NCI-H146 treated with DMSO at 0.1 percent for 48 hours (cell line): Measurements from ENCODE around the gene ADARB2.
"Not testable (repeated sequence)": the region's sequence is repeated elsewhere in the genome, so short reads cannot be mapped to it uniquely, and the experiment has no call there.

Source experiments
- DNase-seq: peaks from one replicate; lab custom pipeline; 2025; ENCODE audit not compliant: unreplicated experiment; lab: John Stamatoyannopoulos, UW

ADARB2 gene

DNA sequence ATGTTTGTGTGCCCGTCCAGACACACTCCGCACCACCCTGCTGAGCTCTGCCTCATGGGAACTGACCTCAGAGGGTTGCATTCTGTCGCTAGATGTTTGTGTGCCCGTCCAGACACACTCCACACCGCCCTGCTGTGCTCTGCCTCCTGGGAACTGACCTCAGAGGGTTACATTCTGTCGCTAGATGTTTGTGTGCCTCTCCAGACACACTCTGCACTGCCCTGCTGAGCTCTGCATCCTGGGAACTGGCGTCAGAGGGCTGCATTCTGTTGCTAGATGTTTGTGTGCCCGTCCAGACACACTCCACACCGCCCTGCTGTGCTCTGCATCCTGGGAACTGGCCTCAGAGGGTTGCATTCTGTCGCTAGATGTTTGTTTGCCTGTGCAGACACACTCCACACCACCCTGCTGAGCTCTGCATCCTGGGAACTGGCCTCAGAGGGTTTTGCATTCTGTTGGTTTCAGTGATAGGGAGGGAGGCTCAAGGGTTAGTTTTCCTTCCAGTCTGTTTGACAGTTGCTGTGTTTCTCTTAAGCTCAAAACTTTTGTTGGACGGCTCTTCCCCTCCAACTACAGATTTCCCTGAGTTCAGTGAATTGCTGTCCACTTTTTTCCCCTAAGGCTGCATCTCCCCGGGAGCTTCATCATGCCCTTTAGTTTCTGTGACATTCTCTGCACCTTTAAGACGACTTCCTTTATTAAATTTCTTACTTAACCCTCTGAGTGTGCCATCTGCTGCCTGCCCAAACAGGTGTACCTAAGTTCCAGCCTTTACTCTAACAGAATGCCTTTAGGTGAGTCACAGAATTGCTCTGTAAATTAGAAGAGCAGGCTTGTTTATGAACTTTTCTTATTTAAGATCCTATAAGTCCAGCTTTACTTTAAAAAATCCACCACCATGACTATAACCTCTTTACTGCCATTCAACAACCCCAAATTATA, 119.7 kb downstream of the ADARB2 start:
- not testable (repeated sequence) for DNase-seq

DNA sequence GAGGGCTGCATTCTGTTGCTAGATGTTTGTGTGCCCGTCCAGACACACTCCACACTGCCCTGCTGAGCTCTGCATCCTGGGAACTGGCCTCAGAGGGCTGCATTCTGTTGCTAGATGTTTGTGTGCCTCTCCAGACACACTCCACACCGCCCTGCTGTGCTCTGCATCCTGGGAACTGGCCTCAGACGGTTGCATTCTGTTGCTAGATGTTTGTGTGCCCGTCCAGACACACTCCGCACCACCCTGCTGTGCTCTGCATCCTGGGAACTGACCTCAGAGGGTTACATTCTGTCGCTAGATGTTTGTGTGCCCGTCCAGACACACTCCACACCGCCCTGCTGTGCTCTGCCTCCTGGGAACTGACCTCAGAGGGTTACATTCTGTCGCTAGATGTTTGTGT, 120.6 kb downstream of the ADARB2 start:
- not testable (repeated sequence) for DNase-seq

DNA sequence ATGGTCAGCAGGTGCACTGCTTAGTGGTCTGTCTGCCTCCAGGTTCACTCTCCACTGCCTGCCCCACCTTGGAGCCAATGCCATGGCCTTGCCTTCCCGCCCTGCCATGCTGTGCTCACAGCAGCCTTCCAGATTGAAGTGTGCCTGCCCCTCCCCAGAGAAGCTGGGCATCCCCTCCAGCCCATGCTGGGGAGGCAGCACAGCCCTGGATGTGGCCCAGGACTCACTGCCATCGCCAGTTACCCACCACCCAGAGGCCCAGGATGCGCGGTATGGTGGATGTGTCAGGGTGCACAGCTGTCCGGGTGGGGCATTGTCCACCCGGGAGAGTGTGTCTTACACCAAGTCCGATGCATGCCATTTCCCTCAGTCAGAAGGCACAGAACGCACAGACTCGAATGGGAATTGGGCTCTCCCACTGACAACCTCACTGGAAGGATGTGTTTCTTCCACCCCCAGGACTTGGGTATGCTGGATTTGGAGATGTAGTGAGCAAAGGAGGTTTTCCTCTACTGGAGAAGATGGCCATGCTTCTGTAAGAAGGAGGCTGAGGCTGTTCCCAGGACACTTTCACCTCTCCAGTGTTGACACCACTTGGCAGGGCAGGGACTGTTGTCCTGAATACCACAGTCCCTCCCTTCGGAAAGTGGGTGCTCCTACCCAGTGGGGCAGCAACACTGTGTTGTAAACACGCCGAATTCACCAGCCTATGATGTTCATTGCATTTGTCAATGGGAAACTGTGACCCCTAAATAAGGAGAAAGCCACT, 122.0 kb downstream of the ADARB2 start:
- DNase-seq = no peak

DNA sequence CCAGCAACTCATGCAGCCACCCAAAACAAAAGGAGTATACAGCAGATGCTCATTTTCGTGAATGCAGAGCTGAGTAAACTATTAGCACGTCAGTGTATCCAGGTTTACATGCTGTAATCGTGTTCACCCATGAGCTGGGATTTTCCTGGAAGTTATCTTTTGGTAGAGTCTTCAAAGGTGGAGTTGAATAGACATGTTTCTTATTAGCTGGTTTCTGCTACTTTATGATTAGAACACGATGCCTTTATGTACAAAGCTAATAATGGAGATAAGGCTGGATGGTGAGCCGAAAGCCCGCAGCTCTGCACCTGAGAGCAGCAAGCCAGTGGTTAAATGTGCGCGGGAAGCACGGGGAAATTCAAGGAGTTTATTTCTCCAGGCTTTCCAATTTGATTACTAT, 123.8 kb downstream of the ADARB2 start:
- no peak for DNase-seq

DNA sequence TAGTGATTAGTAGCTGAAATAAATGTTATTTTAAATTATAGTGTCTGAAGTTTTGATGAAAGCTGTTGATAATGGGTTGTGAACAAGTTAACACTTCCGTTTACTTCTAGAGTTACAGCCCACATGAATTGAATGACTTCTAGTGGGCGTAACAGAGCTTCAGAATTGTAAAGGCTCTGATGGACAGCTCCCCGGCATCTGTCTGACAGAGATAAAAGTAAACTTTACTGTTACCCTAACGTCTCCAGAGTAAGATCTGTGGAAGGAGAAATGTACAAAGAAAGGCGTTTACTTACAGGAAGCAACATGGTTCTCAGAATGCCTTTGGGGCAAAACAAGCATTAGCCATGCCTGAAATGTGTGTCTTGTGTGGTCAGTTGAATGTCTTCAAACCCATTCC, 124.4 kb downstream of the ADARB2 start:
- DNase-seq = no peak

DNA sequence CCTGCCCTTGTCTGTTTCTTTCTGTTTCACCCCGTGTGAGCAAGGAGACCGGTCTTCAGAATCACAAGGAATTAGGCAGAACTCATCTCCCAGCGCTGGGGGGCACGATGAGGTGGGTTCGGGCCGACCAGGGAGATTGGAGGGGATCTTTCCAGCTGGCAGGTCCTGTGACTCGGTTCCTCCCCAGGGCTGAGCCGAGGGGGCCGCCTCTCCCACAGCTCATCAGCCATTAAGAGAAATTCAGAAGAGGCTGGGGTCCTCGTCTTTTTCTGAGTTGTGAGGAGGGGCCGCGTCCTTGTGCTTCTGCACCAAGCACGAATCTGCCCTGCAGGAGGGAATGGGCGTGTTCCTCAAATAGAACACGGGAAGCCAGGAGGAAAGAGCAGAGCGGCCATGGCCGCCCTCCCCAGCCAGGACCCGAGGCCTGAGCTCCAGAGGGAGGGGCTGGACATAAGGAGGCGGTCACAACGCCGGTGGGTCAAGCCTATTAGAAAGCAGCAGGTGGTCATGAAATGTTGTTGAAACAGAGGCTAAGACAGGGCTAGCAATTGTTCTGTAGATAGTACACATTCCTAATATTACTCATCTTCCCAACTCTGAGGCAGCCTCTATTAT, 125.3 kb downstream of the ADARB2 start:
- DNase-seq = peak; percentile 48

DNA sequence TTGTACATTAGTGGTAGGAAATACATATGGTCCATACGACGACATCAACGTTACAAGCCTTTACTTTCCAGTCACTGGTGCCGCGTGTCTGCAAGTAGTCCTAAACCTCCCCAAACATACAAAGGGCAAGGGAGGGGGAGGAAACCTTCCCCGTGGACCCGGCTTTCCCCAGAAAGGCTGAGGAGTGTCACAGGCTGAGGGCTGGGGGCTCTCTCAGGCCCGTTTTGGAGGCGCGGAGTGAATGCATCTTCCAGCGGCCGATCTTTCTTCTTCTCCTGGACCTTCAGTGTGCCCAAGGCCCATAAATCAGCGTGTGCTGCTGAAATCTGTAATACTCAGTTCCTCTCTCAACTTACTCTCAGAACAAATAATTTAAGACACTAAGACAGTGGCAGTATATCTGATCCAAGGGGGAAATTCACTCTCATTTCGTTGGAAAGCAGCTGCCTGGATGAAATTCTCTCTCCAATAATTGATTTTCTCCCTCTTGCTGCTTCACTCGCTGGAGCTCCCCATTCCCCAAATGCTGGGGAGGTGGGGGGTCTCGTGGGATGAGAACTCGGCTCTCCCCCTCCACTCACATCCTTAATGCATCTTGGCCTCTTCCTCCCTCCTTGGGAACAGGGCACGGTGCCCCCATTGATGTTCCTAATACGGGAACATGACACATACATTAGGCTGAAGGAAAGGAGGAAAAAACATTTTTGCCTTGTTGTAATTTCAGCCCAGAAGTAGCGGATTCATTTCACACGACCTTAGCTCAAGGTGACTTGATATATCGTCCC, 126.1 kb downstream of the ADARB2 start:
- DNase-seq = no peak

DNA sequence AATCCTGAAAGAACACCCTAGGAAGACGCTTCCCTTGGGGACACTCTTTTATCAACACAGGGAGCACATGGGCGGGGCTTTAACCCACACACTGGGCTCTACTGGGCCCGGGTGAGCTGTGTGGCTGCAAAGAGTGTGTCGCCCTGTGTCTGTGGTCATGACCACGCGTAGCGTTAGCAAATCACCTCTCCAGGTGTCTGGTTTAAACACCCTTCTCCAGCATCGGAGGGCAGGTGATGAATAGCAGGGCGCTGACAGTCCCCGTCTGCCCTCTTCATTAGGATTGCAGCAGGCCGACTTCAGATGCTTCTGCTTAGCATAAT, 127.7 kb downstream of the ADARB2 start:
- DNase-seq = no peak

DNA sequence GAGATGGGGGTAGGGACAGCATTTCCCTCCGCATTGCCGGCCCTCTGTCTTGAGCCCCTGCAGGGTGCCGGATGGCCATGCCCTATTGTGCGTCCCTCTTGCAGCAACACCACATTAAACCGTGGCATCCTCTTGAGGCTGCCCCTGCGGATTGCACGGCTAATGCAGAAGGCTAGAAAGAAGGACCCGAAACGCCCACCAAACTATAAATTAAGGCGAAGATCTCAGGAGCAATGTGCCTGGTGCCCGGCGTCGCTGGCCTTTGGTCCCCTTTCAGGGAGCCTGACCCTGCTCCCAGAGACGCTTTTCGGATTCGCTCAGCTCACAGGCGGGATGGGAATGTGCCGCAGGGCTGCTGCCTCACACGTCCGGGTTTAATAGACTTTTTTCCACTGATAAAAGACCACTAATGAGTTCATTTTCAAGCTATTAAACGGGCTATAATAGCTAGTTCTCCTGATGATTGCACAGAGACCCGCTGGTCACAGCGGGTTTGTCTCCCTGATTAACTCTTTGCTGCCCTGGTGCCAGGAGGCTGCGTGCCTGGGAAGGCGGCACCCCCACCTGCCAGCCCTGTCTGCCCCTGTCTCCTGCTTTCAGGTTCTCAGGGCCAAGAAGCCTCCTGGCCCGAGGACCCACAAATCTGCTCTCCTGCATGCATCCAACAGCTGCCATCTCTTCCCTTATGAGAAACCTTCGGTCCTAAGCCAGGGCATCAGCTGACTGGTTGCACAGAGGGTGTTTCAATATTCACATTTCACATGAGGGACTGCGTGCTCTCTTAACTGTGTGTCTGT, 128.3 kb downstream of the ADARB2 start:
- no peak for DNase-seq

DNA sequence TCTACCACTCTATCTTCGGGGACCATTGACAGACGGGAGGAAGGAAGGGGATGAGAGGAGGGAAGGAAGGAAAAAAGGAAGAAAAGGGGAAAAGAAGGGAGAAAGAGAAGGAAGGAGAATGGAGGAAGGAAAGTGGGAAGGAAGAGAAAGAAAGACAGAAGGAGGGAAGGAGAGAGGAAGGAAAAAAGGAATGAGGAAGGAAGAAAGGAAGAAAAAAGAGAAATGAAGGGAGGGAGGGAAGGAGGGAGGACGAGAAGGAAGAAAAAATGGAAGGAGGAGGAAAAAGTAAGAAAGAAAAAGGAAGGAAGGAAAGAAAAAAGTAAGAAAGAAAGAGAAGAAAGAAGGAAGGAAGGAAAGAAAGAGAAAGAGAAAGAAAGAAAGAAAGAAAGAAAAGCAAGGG, 128.9 kb downstream of the ADARB2 start:
- DNase-seq = no peak

DNA sequence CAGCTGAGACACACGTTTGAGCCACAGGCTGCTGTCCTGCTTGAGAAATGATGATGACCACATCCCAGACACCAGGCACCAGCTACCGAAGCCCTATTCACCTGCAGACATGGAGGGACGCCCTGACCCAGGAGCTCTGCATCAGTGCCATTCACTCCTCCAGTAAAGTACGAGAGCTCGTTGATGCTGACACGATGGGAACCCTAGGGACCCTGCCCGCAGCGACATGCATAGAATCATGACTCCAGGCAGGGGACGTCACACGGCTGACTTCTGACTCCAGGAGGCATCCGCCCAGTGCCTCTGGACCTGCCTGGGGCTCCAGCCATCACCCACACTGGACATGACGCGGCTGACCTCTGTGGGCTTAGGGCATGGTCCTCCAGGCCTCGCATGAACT, 129.9 kb downstream of the ADARB2 start:
- no peak for DNase-seq

DNA sequence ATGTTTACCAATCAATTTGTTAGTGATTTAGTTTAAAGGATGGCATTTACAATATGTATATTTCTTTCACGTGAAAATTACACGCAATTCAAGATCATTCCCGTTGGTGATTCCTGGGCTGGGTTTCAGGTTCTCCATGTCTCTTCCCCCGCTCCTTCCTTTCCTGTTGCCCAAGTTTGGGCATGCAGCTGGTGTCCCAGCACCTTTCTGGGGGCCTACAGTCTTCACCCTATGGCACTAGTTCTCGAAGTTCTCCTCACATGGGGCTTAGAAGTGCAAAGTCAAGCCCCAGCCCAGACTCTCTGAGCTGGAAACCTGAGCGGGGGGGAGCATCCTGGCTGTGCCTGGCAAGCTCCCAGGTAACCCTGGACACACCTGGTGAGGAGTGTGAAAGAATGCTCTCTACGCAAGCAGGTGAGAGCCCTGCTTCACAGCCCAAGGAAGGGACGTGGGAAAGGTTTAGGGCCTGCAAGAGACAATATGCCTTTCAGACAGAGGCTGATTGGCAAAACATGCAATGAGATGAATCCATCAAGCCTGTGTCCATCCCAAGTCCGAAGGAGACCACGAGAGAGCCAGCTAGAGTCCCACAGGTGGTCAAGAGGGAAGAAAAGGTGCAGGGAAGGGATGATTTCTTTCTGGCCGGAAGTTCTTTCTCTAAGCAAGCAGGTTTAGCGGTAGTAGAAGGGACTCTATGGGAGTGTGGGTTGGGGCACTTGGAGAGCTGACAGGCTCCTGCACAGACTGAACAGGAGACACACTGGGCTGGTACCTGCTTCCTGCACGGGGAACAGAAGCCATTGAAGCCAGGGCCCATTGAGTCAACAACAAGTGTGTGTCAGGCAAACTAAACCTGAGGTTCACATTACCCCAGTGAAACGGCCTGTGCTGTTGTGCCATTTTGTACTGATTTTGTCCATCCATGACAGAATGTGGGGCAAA, 131.1 kb downstream of the ADARB2 start:
- no peak for DNase-seq

DNA sequence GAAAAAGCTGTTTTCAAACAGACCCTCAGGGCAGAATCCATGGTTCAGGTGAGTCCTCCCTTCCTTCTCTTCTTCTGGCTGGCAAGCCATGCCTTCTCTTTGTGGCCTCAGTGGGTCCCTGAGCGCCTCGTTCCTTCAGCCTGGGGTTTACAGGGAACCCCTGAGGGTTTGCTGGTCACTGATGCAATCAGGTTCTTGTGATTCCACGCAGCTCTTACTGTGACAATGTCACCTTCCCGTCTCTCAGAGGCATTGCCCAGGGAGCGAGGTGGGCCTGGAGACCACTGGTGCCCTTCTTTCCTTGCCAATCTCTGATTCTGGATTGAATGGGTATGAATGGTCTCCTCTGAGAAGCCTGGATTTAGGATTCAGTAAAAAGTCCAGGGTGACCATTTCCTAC, 132.2 kb downstream of the ADARB2 start:
- no peak for DNase-seq

DNA sequence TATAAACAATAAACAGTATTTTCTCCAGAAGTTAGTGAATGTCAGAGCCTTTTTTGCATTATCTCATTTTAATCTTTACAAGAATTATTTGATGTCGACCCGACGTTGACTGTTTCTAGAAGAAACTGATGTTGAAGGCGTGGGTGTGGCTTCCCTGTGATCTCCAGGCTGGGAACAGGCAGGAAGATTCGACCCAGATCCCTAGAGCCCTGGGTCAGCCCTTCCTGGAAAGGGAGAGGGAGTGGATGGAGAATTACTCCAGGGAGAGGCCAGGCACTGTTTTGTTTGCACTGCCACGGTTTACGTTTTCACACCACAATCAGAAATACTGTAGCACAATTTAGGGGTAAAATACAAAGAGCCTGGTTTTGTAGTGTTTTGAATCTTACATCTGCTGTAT, 133.1 kb downstream of the ADARB2 start:
- DNase-seq = no peak

DNA sequence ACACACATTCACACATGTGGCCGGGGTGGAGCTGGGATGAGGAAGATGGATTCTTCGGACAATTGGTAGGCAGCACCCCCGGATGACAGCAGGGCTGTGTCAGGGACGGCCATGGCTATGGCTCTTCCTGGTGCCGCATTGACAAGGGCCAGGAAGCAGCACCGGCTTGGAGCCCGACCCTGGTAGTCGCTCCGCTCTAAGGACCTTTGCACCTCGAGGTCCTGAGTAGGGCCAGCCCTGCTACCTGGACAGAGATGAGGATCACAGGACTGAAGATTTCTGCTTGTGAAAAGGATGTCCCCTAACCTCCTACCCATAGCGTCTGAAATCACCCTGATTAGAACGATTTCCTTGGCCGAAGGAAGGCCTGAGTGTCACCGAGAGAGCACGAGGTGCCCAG, 134.1 kb downstream of the ADARB2 start:
- DNase-seq = no peak

DNA sequence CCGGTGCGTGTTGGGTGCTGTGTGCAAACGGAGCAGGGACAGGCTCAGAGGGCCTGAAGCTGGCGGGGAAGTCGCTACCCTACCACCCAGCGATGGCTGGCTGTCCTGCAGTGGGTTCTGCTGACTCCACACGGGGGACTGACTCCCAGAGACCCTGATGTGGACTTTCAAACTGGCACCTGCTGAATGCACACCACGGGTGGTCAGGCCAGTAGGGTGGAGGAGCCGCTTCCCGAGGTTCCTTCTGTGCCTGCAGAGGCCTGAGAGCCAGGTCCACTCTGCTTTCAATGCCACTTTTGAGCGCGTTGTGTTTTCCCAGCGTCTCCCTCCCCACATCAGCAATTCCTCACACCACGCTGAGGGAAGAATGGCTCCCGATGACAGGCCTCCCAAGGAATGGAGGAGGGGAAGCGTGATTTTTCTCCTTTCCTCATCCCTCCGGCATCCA, 135.3 kb downstream of the ADARB2 start:
- no peak for DNase-seq

DNA sequence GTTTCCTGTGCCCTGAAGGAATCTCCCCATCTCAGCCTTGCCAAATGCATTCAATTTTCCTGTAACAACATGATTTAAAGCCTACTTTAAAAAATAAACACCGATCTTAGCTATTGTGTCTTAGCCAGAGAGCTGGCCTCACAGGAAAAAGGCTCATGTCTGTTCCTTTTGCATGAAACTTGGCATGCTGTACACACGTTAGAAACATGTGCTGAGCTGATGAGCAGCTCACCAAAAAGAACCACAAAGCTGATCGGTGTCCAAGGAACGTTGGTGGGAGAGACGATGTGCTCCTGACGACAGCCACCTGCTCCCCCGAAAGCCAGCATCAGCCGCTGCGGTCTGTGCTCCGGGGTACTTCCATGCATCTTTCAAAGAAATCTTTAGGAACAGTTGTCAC, 135.9 kb downstream of the ADARB2 start:
- no peak for DNase-seq

DNA sequence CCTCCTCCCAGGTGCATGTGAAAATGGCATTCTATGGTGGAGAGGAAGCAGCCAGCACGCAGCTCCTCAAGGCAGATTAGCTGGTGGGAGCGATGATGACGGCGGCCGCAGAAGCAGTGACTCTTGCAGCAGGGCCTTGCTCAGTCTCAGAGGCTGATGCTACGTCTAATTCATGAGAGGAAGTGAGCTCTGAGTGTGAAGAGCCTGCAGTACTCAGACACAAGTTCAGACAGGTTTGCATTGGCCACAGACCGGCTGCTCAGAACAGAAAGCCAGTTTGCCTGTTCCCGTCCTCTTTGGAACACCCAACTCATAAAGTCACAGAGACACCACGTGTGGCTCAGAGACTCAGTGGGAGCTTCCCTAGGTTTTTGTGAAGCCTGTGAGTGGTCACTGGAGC, 136.5 kb downstream of the ADARB2 start:
- DNase-seq = no peak
